GM21526 (cell line): ENCODE measurements around the gene TMEM63B.
"Not testable (repeated sequence)": the region's sequence is repeated elsewhere in the genome, so short reads cannot be mapped to it uniquely, and the experiment has no call there.

Experiments used
- ATAC-seq: cut with Tn5 transposase; IDR thresholded peaks from one replicate; pipeline ENCODE4 v1.9.1; 2021; ENCODE audit warnings: moderate library complexity; ENCODE audit not compliant: unreplicated experiment, low FRiP score

The TMEM63B gene

GRCh38 chr6:44093750-44094402 is 33.5 kb upstream of the TMEM63B start:
- ATAC-seq = no peak

GRCh38 chr6:44094403-44095242 is 32.7 kb upstream of the TMEM63B start:
- ATAC-seq = no peak

- ATAC-seq = not testable (repeated sequence)
These were observed 32.1 kb upstream of the TMEM63B start for GRCh38 chr6:44095243-44095623.

- no peak for ATAC-seq
These were observed 30.7 kb upstream of the TMEM63B start for GRCh38 chr6:44096612-44097011.

- no peak for ATAC-seq
These were observed 29.5 kb upstream of the TMEM63B start for GRCh38 chr6:44097782-44098317.

- ATAC-seq = no peak
These were observed 28.2 kb upstream of the TMEM63B start for GRCh38 chr6:44099192-44099591.

- no peak for ATAC-seq
These were observed 27.2 kb upstream of the TMEM63B start for GRCh38 chr6:44100088-44100550.

- ATAC-seq = no peak
These were observed 25.5 kb upstream of the TMEM63B start for GRCh38 chr6:44101832-44102231.

GRCh38 chr6:44102527-44102926 is 24.8 kb upstream of the TMEM63B start:
- ATAC-seq = no peak

GRCh38 chr6:44104481-44105021 is 22.8 kb upstream of the TMEM63B start:
- no peak for ATAC-seq

GRCh38 chr6:44105146-44105545 is 22.2 kb upstream of the TMEM63B start:
- ATAC-seq = no peak

- ATAC-seq = no peak
These were observed 21.2 kb upstream of the TMEM63B start for GRCh38 chr6:44105993-44106740.

GRCh38 chr6:44107017-44107416 is 20.3 kb upstream of the TMEM63B start:
- ATAC-seq = no peak

- ATAC-seq = no peak
These were observed 18.9 kb upstream of the TMEM63B start for GRCh38 chr6:44108471-44108870.

GRCh38 chr6:44109212-44109611 is 18.1 kb upstream of the TMEM63B start:
- ATAC-seq = no peak

GRCh38 chr6:44110005-44110676 is 17.2 kb upstream of the TMEM63B start:
- no peak for ATAC-seq

GRCh38 chr6:44110966-44111365 is 16.4 kb upstream of the TMEM63B start:
- ATAC-seq = no peak

- ATAC-seq = no peak
These were observed 15.6 kb upstream of the TMEM63B start for GRCh38 chr6:44111434-44112417.

- no peak for ATAC-seq
These were observed 13.9 kb upstream of the TMEM63B start for GRCh38 chr6:44113414-44113813.
